Measurements from ENCODE around the gene C1QTNF1.

Gene C1QTNF1

DNA sequence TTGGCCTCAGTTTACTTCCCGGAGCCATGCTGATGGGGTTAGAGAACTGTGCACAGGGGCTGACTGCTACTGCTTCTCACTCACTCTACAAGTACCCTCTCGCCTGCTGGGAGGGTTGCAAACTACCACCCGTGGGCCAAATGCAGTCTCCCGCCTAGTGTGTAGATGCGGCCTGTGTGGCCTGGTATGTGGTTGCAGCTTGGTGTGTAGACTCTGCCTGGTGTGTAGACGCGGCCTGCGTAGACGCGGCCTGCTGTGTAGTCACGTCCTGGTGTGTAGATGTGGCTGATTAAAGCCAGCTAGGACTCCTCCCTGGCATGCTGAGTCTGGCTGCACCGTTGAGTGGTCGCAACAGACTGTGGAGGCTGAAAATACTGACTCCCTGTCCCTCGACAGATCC, 21.7 kb upstream of the C1QTNF1 start:
- Histone ChIP-seq H3K4me1 (ENCODE audit: insufficient read depth, low read length) (peaks cover 9% of the 10 kb centered on the region), H3K4me3 (ENCODE audit: low read depth in 1 of 2, low read length in 2 of 2) (no peak overlapping the region), H3K27ac (ENCODE audit: low read depth, low read length) (no peak overlapping the region), H3K9me3 (ENCODE audit: low read length) (no peaks in the 10 kb centered on the region), H3K9ac (ENCODE audit: low read length) (no peak overlapping the region), H3K36me3 (ENCODE audit: insufficient read depth, low read length) (peaks cover 8% of the 10 kb centered on the region), H3K27me3 (ENCODE audit: control insufficient read depth in 1 of 2, insufficient read depth in 2 of 2, low read length in 2 of 2) (no peaks in the 10 kb centered on the region)

DNA sequence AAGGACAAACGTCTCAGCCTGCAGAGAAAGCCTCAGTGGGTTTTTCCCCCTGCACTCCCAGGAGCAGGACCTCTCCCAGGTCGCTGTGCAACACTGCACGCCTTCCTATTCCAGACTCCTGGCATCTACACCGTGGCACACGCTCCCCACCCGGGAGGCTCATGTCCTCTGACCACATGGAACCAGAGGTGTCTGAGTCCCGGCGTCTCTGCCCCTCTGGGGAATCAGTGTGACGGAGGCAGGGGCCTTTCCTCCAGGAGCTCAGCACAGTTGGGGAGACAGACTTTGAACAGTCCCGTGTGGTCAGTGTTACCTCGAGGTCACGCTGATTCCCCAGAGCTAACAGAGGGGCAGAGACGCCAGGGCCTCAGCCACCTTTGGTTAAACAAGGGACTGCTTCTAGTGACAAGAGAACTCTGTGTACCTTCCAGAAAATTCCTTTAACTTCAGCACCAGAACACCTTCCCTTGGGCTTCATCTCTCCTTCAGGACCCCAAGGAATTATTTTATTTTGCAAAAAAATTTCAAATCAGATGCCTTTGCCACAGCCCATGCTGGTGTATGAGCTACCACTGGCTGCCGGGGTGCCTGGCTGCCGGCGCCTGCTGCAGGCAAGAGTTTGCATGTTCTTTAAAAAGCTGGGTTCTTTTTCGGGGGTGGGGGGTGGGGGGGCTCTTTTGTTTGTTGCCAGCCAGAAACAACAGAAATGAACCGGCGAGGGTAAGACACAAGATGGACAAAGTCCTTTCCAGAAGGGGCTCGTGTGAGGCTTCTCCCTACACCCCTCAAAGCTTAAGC, 21.0 kb upstream of the C1QTNF1 start:
- Histone ChIP-seq H3K36me3 (ENCODE audit: insufficient read depth, low read length) (peaks cover 3% of the 10 kb centered on the region), H3K4me3 (ENCODE audit: low read depth in 1 of 2, low read length in 2 of 2) (no peak overlapping the region), H3K9ac (ENCODE audit: low read length) (no peak overlapping the region), H3K27ac (ENCODE audit: low read depth, low read length) (no peak overlapping the region), H3K9me3 (ENCODE audit: low read length) (no peaks in the 10 kb centered on the region), H3K27me3 (ENCODE audit: control insufficient read depth in 1 of 2, insufficient read depth in 2 of 2, low read length in 2 of 2) (no peaks in the 10 kb centered on the region), H3K4me1 (ENCODE audit: insufficient read depth, low read length) (peaks cover 14% of the 10 kb centered on the region)

DNA sequence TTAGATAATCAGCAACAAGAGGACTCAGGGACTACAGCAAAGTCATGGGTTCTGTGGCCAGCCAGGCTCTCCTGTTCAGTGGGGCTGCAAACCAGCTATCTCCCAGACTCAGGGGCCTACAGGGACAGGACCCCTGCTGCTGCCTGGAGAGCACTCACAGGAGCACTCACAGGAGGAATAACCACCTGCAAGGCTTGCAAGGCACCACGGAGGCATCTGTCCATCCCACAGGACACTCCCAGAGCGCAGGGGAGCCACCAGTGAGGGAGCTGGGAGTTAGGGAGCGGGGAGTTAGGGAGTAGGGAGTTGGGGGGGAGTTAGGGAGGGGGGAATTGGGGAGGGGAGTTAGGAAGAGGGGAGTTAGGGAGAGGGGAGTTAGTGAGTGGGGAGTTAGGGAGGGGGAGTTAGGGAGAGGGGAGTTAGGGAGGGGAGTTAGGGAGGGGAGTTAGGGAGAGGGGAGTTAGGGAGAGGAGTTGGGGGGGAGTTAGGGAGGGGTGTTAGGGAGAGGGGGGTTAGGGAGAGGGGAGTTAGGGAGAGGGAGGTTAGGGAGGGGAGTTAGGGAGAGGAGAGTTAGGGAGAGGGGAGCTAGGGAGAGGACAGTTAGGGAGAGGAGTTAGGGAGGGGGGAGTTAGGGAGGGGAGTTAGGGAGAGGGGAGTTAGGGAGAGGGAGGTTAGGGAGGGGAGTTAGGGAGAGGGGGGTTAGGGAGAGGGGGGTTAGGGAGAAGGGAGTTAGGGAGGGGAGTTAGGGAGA, 20.1 kb upstream of the C1QTNF1 start:
- no peak overlapping the region for H3K27ac ChIP-seq (ENCODE audit: low read depth, low read length)
- H3K36me3 ChIP-seq (ENCODE audit: insufficient read depth, low read length) = no peaks in the 10 kb centered on the region
- no peak overlapping the region for H3K4me3 ChIP-seq (ENCODE audit: low read depth in 1 of 2, low read length in 2 of 2)
- no peaks in the 10 kb centered on the region for H3K9me3 ChIP-seq (ENCODE audit: low read length)
- no peak overlapping the region for H3K9ac ChIP-seq (ENCODE audit: low read length)
- H3K4me1 ChIP-seq (ENCODE audit: insufficient read depth, low read length) = peaks cover 22% of the 10 kb centered on the region
- no peaks in the 10 kb centered on the region for H3K27me3 ChIP-seq (ENCODE audit: control insufficient read depth in 1 of 2, insufficient read depth in 2 of 2, low read length in 2 of 2)

DNA sequence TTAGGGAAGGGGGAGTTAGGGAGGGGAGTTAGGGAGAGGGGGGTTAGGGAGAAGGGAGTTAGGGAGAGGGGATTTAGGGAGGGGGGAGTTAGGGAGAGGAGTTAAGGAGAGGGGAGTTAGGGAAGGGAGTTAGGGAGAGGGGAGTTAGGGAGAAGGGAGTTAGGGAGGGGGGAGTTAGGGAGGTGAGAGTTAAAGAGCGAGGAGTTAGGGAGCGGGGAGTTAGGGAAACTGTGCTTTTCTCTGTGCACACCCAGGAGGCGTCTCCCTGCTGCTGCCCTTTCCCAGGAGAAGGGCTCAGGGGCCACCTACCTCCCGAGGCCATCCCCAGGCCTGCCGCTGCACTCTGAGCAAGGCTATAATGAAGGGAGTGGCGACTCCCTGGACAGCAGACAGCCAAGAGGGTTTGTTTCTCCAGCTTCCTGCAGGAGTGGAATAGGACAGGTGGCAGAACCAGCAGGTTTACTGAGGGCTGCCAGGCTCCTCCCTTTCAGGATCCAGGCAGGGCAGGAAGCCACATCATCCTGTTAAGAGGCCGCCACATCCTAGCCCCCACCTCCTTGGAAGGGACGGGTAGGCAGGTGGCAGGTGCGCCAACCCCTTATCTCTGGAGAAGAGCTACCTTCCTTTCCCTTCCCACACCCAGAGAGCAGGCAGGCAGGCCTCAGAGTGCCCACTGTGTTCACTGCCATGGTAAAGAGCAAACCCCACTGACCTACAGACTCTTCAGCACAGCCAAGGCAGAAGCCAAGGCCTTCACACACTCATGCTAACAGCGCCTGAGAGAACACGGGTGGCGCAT, 18.7 kb upstream of the C1QTNF1 start:
- Histone ChIP-seq H3K36me3 (ENCODE audit: insufficient read depth, low read length) (no peaks in the 10 kb centered on the region), H3K27me3 (ENCODE audit: control insufficient read depth in 1 of 2, insufficient read depth in 2 of 2, low read length in 2 of 2) (no peaks in the 10 kb centered on the region), H3K27ac (ENCODE audit: low read depth, low read length) (no peak overlapping the region), H3K4me3 (ENCODE audit: low read depth in 1 of 2, low read length in 2 of 2) (no peak overlapping the region), H3K9me3 (ENCODE audit: low read length) (no peaks in the 10 kb centered on the region), H3K9ac (ENCODE audit: low read length) (no peak overlapping the region), H3K4me1 (ENCODE audit: insufficient read depth, low read length) (peaks cover 26% of the 10 kb centered on the region)

DNA sequence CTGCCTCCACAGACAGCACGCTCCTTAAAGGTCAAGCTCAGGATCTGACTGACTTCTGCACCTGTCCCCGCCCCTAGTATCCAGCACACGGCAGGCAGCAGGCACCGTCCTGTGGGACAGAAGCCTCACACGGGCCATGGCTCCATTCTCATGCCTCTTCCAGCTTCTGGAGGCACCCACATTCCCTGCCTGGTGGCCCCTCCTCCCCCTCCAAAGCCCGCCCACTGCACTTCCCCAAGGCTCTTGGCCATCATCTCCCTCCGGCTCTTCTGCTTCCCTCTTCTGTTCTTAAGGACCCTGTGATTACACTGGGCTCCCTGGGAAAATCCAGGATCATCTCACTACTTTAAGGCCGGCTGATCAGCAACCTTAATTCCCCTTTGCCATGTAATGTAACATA, 17.9 kb upstream of the C1QTNF1 start:
- H3K4me3 ChIP-seq (ENCODE audit: low read depth in 1 of 2, low read length in 2 of 2) = no peak overlapping the region

DNA sequence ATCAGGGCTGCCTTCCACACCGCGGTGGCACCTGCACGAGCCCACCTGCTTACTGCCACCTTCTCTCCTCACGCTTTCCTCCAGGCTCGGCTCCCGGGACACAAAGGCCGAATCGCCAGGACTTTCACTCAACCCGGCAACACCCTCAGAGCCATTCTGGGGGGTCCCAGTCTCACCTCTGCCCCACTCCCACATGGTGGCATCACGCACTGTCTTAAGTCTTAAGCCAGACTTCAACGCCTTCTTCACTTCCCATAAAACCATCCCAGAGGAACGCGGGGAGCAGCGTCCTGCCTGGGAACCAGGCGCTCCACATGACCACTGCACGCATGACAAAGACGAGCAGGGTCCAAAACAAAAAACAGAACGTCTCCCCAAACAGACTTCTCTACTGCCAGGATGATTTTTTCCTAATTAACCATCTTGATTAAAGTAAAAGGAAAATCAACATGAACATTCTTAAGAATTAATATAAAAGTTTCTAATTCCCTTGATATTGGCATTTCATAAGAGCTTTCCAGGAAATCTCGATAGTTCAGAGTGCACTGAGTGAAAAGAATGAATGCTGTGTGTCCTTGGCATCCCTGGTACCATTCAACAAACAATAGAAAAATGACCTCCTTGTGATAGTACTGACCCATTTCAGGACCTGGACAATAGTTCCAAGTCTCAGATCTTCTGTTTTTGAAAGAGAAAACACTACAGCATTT, 17.0 kb upstream of the C1QTNF1 start:
- H3K4me3 ChIP-seq (ENCODE audit: low read depth in 1 of 2, low read length in 2 of 2) = no peak overlapping the region
- peaks cover 28% of the 10 kb centered on the region for H3K4me1 ChIP-seq (ENCODE audit: insufficient read depth, low read length)
- H3K36me3 ChIP-seq (ENCODE audit: insufficient read depth, low read length) = no peaks in the 10 kb centered on the region
- no peak overlapping the region for H3K9ac ChIP-seq (ENCODE audit: low read length)
- no peak overlapping the region for H3K27ac ChIP-seq (ENCODE audit: low read depth, low read length)
- no peaks in the 10 kb centered on the region for H3K27me3 ChIP-seq (ENCODE audit: control insufficient read depth in 1 of 2, insufficient read depth in 2 of 2, low read length in 2 of 2)
- no peaks in the 10 kb centered on the region for H3K9me3 ChIP-seq (ENCODE audit: low read length)

More for the DNA sequence above, 17.9 kb upstream of the C1QTNF1 start:
- Histone ChIP-seq H3K4me1 (ENCODE audit: insufficient read depth, low read length) (peaks cover 28% of the 10 kb centered on the region), H3K9me3 (ENCODE audit: low read length) (no peaks in the 10 kb centered on the region), H3K36me3 (ENCODE audit: insufficient read depth, low read length) (no peaks in the 10 kb centered on the region), H3K27me3 (ENCODE audit: control insufficient read depth in 1 of 2, insufficient read depth in 2 of 2, low read length in 2 of 2) (no peaks in the 10 kb centered on the region), H3K9ac (ENCODE audit: low read length) (no peak overlapping the region), H3K27ac (ENCODE audit: low read depth, low read length) (no peak overlapping the region)

DNA sequence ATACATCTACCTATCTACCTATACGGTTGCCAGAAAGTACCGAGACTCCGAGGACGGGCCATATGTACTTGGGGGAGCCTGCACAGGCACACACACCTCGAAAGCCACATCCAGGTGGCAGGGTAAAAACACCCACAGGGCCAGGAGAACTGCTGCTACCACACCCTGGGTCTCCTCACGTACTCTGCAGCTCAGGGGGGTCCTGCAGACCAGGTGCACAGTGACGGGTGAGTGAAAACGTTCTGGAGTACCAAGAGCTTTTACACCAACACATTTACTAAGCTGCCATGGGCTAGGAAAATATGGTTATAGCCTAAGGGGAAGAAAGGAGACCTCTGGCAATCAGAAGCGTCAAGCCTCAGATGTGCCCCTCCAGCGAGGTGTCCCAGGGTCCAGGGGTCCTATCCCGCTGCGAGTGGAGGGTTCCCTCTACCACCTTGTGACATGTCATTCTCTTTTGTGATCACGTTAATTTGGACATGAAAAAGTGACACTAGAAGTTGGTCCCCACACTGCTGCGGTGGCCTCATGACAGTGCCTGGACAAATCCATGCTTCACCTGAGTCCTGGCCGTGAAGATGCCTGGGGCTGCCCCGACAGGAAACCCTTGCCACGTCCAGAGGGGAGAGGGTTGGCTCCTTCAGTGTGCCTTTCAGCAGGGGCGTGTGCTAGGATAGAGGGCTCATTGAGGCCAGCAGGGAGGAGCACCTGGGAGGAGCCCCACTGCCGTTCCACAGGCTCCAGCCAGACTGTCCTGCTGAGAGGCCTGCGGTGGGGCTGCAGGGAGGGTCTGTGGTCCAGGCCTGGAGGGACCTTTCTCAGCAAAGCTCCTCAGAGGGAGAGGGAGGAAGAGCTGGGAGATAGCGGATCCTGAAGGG, 16.2 kb upstream of the C1QTNF1 start:
- Histone ChIP-seq H3K4me1 (ENCODE audit: insufficient read depth, low read length) (peaks cover 28% of the 10 kb centered on the region), H3K9ac (ENCODE audit: low read length) (no peak overlapping the region), H3K27ac (ENCODE audit: low read depth, low read length) (no peak overlapping the region), H3K27me3 (ENCODE audit: control insufficient read depth in 1 of 2, insufficient read depth in 2 of 2, low read length in 2 of 2) (no peaks in the 10 kb centered on the region), H3K36me3 (ENCODE audit: insufficient read depth, low read length) (no peaks in the 10 kb centered on the region), H3K9me3 (ENCODE audit: low read length) (no peaks in the 10 kb centered on the region), H3K4me3 (ENCODE audit: low read depth in 1 of 2, low read length in 2 of 2) (no peak overlapping the region)

DNA sequence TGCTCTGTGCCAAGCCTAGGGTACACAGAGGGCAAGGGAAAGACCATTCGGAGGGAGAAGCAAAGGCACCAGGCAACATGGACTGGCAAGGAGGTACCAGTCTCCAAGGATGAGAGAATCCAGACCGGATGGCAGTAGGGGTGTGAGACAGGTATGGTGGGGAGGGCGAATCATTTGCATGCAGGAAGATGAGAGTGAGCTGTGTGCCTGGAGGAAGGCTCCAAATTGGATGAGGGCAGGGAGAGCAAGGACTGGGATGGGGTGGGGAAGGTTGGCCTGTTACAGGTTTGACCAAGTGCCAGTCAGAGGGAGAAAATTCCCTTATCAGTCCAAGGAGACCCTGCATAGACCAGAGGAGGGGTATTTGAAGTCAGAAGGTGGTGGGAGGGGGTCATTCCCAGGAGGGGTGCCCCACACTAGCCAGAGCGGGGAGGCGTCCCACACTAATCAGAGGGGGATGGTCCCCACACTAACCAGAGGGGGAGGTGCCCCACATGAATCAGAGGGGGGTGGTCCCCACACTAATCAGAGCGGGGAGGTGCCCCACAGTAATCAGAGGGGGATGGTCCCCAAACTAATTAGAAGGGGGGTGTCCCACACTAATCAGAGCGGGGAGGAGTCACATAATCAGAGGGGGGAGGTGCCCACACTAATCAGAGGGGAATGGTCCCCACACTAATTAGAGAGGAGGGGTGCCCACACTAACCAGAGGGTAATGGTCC, 15.1 kb upstream of the C1QTNF1 start:
- Histone ChIP-seq H3K4me1 (ENCODE audit: insufficient read depth, low read length) (peaks cover 28% of the 10 kb centered on the region), H3K9ac (ENCODE audit: low read length) (peak overlapping the region; percentile 65), H3K27me3 (ENCODE audit: control insufficient read depth in 1 of 2, insufficient read depth in 2 of 2, low read length in 2 of 2) (no peaks in the 10 kb centered on the region), H3K36me3 (ENCODE audit: insufficient read depth, low read length) (no peaks in the 10 kb centered on the region), H3K27ac (ENCODE audit: low read depth, low read length) (peak overlapping the region; percentile 34), H3K9me3 (ENCODE audit: low read length) (no peaks in the 10 kb centered on the region), H3K4me3 (ENCODE audit: low read depth in 1 of 2, low read length in 2 of 2) (peak overlapping the region; percentile 33 to 80)

DNA sequence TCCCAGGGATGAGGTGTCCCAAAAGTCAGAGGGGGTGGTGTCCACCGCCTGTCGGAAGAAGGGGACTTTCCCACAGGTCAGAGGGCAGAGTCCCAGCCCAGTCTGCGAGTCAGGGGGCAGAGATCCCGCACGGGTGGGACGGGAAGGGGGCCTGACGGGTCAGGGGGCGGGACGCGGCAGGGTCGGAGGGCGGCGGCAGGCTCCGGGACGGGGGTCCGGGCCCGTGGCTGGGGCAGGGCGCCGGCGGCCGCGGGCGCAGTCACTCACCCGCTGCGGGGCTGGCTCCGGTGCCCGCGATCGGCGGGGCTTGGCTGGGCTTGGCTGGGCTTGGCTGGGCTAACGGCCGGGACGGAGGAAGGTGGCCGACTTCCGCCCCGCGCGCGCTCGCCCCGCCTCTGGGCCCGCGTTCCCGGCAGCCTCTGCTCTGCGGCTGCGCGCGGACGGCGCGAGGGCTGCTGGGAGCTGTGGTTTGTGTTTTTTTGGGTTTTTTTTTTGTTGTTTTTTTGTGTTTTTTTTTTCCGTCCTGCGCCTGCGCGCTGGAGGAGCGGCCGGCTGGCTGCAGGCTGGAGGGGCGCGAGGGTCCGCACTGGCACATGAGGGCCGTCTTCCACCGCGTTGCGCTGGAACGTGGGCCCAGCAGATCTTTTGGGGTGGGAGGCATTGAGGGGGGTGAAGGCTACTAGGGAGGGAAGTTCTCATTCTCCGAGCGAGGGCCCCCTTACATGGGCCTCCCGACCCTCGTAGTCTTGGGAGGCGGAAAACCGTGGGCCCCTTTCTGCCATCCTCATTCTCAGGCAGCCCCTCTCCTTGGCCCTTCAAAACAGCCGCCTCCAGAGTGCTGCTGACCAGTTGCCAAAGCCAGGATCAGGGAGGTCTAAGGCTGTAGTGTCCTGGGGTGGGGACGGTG, 14.3 kb upstream of the C1QTNF1 start, which contains the start of gene CANT1:
Gene CANT1 (minus strand): TSS at position 368 of the 907 bp plus-strand sequence. CDS start 12,142 bp downstream, outside the sequence.
- peak within 1 kb of the TSS; percentile 50 for H3K27ac ChIP-seq (ENCODE audit: low read depth, low read length)
- H3K4me3 ChIP-seq (ENCODE audit: low read depth in 1 of 2, low read length in 2 of 2) = peak within 1 kb of the TSS; percentile 33 to 80
- H3K9me3 ChIP-seq (ENCODE audit: low read length) = no peaks in the 10 kb centered on the region
- no peaks in the 10 kb centered on the region for H3K36me3 ChIP-seq (ENCODE audit: insufficient read depth, low read length)
- peaks cover 28% of the 10 kb centered on the region for H3K4me1 ChIP-seq (ENCODE audit: insufficient read depth, low read length)
- H3K9ac ChIP-seq (ENCODE audit: low read length) = peak within 1 kb of the TSS; percentile 65
- no peaks in the 10 kb centered on the region for H3K27me3 ChIP-seq (ENCODE audit: control insufficient read depth in 1 of 2, insufficient read depth in 2 of 2, low read length in 2 of 2)
